Astrocyte (in vitro differentiated cells and primary cell): ENCODE measurements around the gene CCDC187. TPM values are rescaled to one million over a fixed set of nuclear protein-coding genes. Genes with fewer than 3 reads are reported as not detected.
A peak's percentile ranks its signal among the peaks of the same experiment; 100 is the strongest.

ENCODE experiments used
- DNase-seq: peaks from one replicate; pipeline ENCODE4 v3.0.0-alpha.2; 2010; ENCODE audit warnings: low read depth
- FAIRE-seq: peaks from 2 replicates; lab custom pipeline; 2011; peaks lifted over from hg19 to GRCh38; lab: Jason Lieb, UNC
- H2AFZ ChIP-seq: 2 replicates; pipeline ENCODE4 v1.6.0; 2012; ENCODE audit warnings: low read depth, low read length, inconsistent platforms
- H3K27ac ChIP-seq: 2 replicates; pipeline ENCODE4 v1.5.1; 2011; ENCODE audit warnings: low read depth, low read length, inconsistent platforms
- H3K27me3 ChIP-seq: 2 replicates; pipeline ENCODE4 v1.6.0; 2011; ENCODE audit warnings: low read length, inconsistent platforms; ENCODE audit not compliant: insufficient read depth
- H3K36me3 ChIP-seq: 2 replicates; pipeline ENCODE4 v1.5.1; 2011; ENCODE audit warnings: low read length, inconsistent platforms; ENCODE audit not compliant: insufficient read depth
- H3K4me1 ChIP-seq: 2 replicates; pipeline ENCODE4 v1.5.1; 2011; ENCODE audit warnings: low read length, inconsistent platforms; ENCODE audit not compliant: insufficient read depth
- H3K4me2 ChIP-seq: 2 replicates; pipeline ENCODE4 v1.6.0; 2012; ENCODE audit warnings: low read length, inconsistent platforms
- H3K4me3 ChIP-seq: 2 replicates; pipeline ENCODE4 v1.5.1; 2011; ENCODE audit warnings: low read depth, mild to moderate bottlenecking, low read length, inconsistent platforms; ENCODE audit not compliant: insufficient read depth
- H3K79me2 ChIP-seq: 2 replicates; pipeline ENCODE4 v1.6.0; 2012; ENCODE audit warnings: mild to moderate bottlenecking, low read length, inconsistent platforms; ENCODE audit not compliant: insufficient read depth
- H3K9ac ChIP-seq: 2 replicates; pipeline ENCODE4 v1.6.0; 2012; ENCODE audit warnings: mild to moderate bottlenecking, low read length, inconsistent platforms
- H3K9me3 ChIP-seq: 2 replicates; pipeline ENCODE4 v1.5.1; 2012; ENCODE audit warnings: low read depth, mild to moderate bottlenecking, low read length, inconsistent platforms; ENCODE audit not compliant: insufficient read depth
- H4K20me1 ChIP-seq: 2 replicates; pipeline ENCODE4 v1.6.0; 2012; ENCODE audit warnings: low read length, inconsistent platforms; ENCODE audit not compliant: insufficient read depth
- H3K27ac Mint-ChIP-seq: one replicate; pipeline ENCODE4 v1.8.0; 2021; ENCODE audit warnings: mild to moderate bottlenecking, mixed read lengths; ENCODE audit not compliant: unreplicated experiment
- H3K27me3 Mint-ChIP-seq: one replicate; pipeline ENCODE4 v1.8.0; 2021; ENCODE audit warnings: low read depth, mixed read lengths; ENCODE audit not compliant: unreplicated experiment
- H3K36me3 Mint-ChIP-seq: one replicate; pipeline ENCODE4 v1.8.0; 2021; ENCODE audit warnings: low read depth, mixed read lengths; ENCODE audit not compliant: unreplicated experiment
- H3K4me1 Mint-ChIP-seq: one replicate; pipeline ENCODE4 v1.8.0; 2021; ENCODE audit warnings: low read depth, mixed read lengths; ENCODE audit not compliant: unreplicated experiment
- H3K4me3 Mint-ChIP-seq: one replicate; pipeline ENCODE4 v1.8.0; 2021; ENCODE audit warnings: mild to moderate bottlenecking, moderate library complexity, mixed read lengths; ENCODE audit not compliant: unreplicated experiment
- H3K9me3 Mint-ChIP-seq: one replicate; pipeline ENCODE4 v1.8.0; 2021; ENCODE audit warnings: mild to moderate bottlenecking, mixed read lengths; ENCODE audit not compliant: unreplicated experiment
- EZH2 ChIP-seq: IDR thresholded peaks from 2 replicates; pipeline ENCODE4 v1.6.1; 2012; ENCODE audit warnings: mild to moderate bottlenecking, low read length, inconsistent platforms; ENCODE audit not compliant: insufficient read depth
- total RNA-seq: library from RNA; stranded (reverse); gene quantifications from 2 replicates; pipeline ENCODE4 v1.2.1, GENCODE V29; 2021
- TF ChIP-seq, protein P1 (sequence below): IDR thresholded peaks from 2 replicates; pipeline ENCODE4 v1.5.1; 2011; ENCODE audit warnings: low read depth, mild to moderate bottlenecking, inconsistent platforms, low read length, moderate library complexity; ENCODE audit not compliant: insufficient read depth

CCDC187 gene
- total RNA-seq, 1 donor from 2014 or later = 0.09 TPM

GRCh38 chr9:136222166-136222905, 81.6 kb downstream of the CCDC187 start:
- Histone ChIP-seq H2AFZ (no peak overlapping the region), H3K4me3 (no peak overlapping the region), H3K9me3 (no peaks in the 10 kb centered on the region), H4K20me1 (peaks cover 78% of the 10 kb centered on the region), H3K27me3 (no peaks in the 10 kb centered on the region), H3K9ac (no peak overlapping the region), H3K4me1 (peaks cover 13% of the 10 kb centered on the region), H3K79me2 (peaks cover 10% of the 10 kb centered on the region), H3K4me2 (no peak overlapping the region), H3K27ac (no peak overlapping the region), H3K36me3 (no peaks in the 10 kb centered on the region)
- peaks cover 15% of the 10 kb centered on the region for H3K36me3 Mint-ChIP-seq
- no peak overlapping the region for H3K27ac Mint-ChIP-seq
- peaks cover 8% of the 10 kb centered on the region for H3K4me1 Mint-ChIP-seq
- no peak for TF ChIP-seq EZH2
- TF ChIP-seq, protein P1, sequence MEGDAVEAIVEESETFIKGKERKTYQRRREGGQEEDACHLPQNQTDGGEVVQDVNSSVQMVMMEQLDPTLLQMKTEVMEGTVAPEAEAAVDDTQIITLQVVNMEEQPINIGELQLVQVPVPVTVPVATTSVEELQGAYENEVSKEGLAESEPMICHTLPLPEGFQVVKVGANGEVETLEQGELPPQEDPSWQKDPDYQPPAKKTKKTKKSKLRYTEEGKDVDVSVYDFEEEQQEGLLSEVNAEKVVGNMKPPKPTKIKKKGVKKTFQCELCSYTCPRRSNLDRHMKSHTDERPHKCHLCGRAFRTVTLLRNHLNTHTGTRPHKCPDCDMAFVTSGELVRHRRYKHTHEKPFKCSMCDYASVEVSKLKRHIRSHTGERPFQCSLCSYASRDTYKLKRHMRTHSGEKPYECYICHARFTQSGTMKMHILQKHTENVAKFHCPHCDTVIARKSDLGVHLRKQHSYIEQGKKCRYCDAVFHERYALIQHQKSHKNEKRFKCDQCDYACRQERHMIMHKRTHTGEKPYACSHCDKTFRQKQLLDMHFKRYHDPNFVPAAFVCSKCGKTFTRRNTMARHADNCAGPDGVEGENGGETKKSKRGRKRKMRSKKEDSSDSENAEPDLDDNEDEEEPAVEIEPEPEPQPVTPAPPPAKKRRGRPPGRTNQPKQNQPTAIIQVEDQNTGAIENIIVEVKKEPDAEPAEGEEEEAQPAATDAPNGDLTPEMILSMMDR = no peak
- DNase-seq (no peak), FAIRE-seq (no peak)
- no peak overlapping the region for H3K4me3 Mint-ChIP-seq
- no peaks in the 10 kb centered on the region for H3K27me3 Mint-ChIP-seq
- no peaks in the 10 kb centered on the region for H3K9me3 Mint-ChIP-seq

DNA sequence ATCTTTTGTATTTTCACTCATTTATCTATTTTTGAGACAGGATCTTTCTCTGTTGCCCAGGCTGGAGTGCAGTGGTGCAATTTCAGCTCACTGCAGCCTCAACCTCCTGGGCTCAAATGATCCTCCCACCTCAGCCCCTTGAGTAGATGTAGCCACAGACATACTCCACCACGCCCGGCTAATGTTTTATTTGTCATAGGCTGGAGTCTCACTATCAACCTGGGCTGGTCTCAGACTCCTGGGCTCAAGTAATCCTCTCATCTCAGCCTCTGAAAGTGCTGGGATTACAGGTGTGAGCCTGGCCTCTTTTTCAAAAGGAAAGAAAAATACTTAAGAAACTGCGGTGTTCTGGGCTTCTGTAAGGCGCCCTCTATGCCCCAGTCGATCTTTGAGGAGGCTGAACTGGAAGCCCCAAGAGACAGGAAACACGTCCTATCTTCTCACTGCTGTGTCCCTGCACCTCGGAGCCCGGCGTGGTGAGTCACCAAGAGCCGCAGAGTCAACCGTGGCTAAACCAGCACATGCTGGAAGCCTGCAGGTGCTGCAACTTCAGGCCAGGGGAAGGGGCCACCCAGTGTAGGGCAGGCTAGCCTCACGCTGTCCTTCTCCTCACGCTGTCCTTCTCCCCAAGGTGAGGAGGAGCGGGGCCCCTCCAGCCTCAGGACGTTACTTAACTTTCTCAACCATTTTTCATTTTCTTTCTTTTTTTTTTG, 83.7 kb downstream of the CCDC187 start:
- H3K27ac Mint-ChIP-seq = no peak overlapping the region
- H3K27ac ChIP-seq = no peak overlapping the region

More for the DNA sequence above, 83.7 kb downstream of the CCDC187 start:
- peak; percentile 52 for DNase-seq
- Histone ChIP-seq H3K4me3 (no peak overlapping the region), H3K4me2 (peak overlapping the region; percentile 53), H3K36me3 (no peaks in the 10 kb centered on the region), H2AFZ (no peak overlapping the region), H3K9ac (no peak overlapping the region), H3K79me2 (no peaks in the 10 kb centered on the region), H3K4me1 (peaks cover 13% of the 10 kb centered on the region), H4K20me1 (peaks cover 66% of the 10 kb centered on the region), H3K27me3 (no peaks in the 10 kb centered on the region), H3K9me3 (no peaks in the 10 kb centered on the region)
- H3K4me1 Mint-ChIP-seq = peaks cover 8% of the 10 kb centered on the region
- H3K4me3 Mint-ChIP-seq = no peak overlapping the region
- peaks cover 14% of the 10 kb centered on the region for H3K36me3 Mint-ChIP-seq
- FAIRE-seq = no peak
- no peaks in the 10 kb centered on the region for H3K27me3 Mint-ChIP-seq
- no peaks in the 10 kb centered on the region for H3K9me3 Mint-ChIP-seq
- TF ChIP-seq EZH2 = no peak
- TF ChIP-seq, protein P1 = no peak
